ENCODE data around the gene NAT9.

Gene NAT9

GRCh38 chr17:74761419-74761818 is 14.7 kb downstream of the NAT9 start:
- DNase-seq (ENCODE audit: low spot score), result no peak

DNA sequence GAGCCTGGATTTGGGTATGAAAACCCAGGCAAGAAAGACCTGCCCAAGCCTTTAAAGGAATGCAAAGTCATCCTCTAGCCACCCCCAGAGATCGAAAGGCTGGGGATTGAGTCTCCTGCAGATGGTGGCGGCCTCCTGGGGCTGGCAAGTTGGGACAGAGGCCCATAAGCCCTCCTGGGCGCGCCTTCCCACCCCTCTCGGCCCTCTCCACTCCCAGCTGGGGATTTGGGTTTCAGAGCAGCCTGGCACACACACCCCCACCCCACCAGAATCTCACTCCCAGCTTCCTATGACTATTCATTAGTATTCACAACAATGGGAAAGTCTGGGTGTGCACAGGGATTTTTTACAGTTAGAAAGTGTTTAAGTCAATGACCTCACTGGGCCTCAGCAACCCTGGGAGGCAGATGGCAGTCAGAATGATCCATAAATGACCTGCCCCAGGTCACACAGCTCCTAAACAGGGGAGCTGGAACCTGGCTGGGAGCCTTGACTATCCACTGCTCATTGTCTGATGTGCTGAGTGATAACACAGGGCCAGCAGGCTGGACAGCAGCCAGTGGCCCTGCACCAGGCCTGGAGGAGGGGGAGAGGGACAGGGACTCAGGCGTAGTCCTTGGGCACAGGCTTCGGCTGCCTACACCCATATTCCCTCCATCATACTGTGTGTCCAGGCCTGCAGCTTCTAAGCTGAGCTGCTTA is 15.6 kb downstream of the NAT9 start:
- DNase-seq (ENCODE audit: low spot score), result no peak

GRCh38 chr17:74759941-74760340 is 16.2 kb downstream of the NAT9 start:
- no peak for DNase-seq (ENCODE audit: low spot score)

- no peak for DNase-seq (ENCODE audit: low spot score)
These were observed 16.8 kb downstream of the NAT9 start for GRCh38 chr17:74759243-74759801.

DNA sequence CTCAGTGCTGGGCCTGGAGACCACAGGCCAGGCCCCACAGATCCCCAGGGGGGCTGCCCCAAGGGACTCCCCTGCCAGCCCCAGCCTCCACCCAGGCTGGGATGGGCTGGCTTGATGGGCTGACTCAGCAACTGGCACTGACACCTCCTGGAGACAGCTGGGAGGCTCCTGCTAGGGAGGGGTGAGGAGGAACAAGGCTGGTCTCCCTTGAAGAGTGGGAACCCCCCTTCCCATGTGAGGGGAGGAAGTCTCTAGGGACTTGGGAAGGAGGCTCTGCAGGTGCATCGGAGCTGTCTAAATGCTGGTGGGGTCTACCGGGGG is 17.3 kb downstream of the NAT9 start:
- DNase-seq (ENCODE audit: low spot score), result no peak

- DNase-seq (ENCODE audit: low spot score), result no peak
These were observed 18.0 kb downstream of the NAT9 start for GRCh38 chr17:74757931-74758847.

DNA sequence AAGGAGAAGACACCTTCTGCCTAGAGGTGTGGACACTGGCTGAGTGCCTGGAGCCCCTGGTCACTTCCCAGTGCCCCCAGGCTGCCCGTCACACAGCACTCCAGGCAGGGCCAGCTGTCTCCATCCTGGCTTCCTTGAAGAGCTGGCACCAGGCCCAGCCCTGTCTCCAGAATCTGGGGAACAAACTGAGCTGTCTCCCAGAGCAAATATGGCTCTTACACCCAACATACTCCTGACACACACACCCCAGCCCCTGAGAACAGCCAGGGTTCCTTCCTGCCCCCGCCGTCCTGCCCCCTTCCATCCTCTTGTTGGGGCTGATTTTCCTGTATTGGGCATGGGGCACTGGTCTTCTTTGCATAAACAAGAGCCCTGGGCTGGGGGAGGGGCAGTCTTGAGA is 18.6 kb downstream of the NAT9 start:
- no peak for DNase-seq (ENCODE audit: low spot score)

DNA sequence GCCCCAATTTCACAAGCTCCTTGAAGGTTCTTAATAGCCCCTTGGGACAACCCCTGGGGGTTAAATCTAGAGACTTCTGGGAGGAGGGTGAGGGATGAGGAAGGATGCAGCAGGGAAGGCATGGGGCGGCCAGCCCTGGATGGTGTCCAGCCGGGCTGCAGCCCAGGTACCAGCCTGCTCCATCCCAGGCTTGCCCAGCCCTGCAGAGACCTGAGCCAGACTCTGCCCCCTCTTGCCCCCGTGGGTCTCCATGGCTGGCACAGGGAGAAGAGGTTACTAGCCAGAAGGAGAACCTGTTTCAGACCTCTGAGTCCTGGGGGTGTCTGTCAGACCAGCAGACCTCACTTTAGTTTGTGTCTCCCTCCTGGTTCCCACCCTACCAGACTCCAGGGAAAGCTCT is 19.3 kb downstream of the NAT9 start:
- no peak for DNase-seq (ENCODE audit: low spot score)

DNA sequence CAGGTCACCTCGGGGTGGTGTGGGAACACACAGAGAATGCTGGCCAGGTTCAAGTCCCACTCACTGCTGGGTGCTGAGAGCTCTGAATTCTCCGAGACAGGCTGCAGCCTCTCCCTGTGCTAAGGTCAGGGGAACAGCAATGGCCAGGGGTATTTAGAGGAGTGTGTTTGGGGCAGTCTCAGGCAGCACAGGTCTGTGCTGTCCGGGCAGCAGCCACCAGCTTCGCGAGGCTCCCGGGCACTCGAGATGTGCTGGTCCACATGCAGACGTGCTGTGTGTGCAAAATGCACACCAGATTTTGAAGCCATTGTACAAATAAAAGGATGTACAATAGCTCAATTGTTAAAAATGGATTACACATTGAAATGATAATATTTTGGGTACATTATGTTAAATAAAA is 20.6 kb downstream of the NAT9 start:
- DNase-seq (ENCODE audit: low spot score), result no peak

- DNase-seq (ENCODE audit: low spot score), result no peak
These were observed 21.3 kb downstream of the NAT9 start for GRCh38 chr17:74754832-74755231.

GRCh38 chr17:74752822-74753401 is 23.2 kb downstream of the NAT9 start:
- DNase-seq (ENCODE audit: low spot score), result no peak

DNA sequence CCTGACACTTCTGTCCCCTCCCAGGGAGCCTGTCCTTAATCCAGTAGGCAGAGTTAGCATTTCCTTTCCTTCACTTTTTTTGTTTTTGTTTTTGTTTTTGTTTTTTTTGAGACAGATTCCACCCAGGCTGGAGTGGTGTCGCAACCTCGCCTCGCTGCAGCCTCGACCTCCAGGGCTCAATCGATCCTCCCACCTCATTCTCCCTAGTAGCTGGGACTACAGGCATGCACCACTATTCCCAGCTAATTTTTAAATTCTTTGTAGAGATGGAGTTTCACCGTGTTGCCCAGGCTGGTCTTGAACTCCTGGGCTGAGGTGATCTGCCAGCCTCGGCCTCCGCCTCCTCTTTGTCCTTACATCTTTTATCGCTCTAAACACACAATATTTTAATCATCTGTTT is 23.7 kb downstream of the NAT9 start:
- DNase-seq (ENCODE audit: low spot score), result no peak

DNA sequence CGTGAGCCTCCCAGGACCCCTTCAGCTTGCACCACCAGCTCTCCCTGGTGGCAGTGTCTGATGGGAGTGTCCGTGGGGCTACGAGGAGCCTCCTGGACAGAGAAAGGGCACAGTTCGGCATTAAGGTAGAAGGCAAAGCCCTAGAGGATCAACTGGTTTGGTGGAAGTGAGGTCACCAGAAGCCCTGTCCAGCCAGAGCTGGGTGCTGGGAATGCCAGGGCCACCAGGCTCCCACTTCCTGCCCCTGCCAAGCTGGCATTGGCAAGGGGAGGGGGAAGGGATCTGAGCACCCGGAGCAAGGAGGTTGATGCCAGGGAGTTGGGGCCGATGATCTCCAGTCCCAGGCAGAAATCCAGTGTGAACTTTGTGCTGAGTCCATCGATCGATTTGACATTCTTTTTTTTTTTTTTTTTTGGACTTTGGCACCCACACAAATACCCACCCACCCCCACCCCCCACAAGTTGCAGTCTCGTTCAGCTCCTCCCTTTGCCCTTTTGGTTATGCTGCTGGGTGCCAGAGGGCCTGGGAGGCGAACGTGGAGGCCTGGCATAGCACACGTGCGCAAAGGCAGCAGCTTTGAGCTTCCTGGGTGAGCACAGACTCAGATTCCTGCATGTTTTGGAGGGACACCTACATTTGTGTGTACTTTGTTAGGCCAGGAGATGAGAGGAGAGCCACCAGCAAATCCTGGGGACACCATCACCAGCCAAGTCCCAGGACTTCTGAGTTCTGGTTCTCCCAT is 25.6 kb downstream of the NAT9 start:
- DNase-seq (ENCODE audit: low spot score), result no peak

- DNase-seq (ENCODE audit: low spot score), result no peak
These were observed 26.2 kb downstream of the NAT9 start for GRCh38 chr17:74750039-74750326.

DNA sequence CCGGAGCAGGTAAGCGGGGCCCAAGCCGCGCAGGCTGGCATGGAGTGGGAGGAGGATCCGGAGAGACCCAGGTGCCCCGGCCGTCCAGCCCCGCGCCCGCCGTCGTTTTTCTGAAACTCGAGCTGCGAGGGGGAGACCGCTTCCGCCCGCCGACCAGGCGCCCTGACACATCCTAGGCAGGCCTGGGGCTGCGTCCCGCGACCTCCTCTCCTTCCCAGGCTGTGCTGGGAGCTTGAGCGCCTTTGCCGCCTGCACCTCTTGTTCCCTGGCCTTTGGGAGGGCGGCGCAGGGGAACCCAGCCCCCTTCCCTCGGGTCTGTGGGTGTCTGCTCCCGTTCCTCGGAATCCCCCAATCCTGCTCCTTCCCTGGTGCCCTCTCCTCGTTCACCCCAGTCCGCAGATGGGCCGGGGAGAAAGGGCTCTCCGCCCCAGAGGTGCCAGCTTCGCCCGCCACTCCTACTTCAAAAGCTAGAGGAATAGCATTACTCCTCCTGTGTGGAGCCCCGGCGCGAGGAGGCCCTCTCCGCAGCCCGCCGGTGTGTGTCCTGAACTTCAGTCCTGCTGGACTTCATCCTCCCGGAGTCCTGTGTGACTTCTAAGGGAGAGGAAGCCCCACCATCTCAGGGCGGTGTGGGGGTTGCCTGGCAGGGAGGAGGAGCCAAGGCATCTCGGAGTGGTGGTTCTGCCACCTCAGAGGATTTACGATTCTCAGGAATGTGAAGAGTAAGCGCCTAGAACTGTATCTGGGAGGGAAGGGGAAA is 26.7 kb downstream of the NAT9 start:
- no peak for DNase-seq (ENCODE audit: low spot score)

GRCh38 chr17:74748529-74749278 is 27.4 kb downstream of the NAT9 start, which contains the start of gene NHERF1:
Gene NHERF1 (plus strand): TSS chr17:74748628. CDS start chr17:74748847, 219 bp downstream.
- DNase-seq (ENCODE audit: low spot score), result peak; percentile 86

DNA sequence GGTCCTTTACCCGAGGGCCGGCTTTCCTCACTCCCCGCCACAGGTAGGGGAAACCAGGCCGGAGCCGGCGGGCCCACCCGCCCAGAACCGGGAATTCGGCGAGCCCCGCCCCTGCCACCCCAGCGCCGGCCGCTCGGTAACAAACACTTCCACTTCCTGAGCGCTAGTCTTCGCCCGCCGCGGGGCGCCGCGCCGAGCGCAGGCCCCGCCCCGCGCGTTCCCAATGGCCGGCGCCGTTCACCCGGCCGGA is 27.9 kb downstream of the NAT9 start:
- DNase-seq (ENCODE audit: low spot score), result no peak

DNA sequence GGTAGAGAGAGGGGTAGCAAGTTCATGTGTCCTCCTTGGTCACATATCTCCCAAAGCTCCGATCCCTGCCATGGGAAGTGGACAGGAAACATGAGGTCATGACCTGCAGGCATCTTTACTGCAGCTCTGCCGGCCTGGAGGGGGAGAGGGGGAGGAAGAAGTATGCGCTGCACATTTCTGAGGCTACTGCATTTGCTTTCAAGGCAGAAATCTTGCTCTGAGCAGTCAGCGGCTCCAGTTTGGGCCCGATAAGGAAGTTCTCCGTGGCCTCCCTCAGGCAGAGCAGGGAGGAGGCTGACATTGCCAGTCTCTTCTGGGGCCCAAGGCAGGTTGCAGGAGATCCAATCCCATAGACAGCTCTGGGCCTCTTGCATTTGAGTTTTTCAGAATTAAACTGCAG is 29.2 kb downstream of the NAT9 start:
- DNase-seq (ENCODE audit: low spot score), result no peak

- DNase-seq (ENCODE audit: low spot score), result no peak
These were observed 29.8 kb downstream of the NAT9 start for GRCh38 chr17:74746376-74746775.

DNA sequence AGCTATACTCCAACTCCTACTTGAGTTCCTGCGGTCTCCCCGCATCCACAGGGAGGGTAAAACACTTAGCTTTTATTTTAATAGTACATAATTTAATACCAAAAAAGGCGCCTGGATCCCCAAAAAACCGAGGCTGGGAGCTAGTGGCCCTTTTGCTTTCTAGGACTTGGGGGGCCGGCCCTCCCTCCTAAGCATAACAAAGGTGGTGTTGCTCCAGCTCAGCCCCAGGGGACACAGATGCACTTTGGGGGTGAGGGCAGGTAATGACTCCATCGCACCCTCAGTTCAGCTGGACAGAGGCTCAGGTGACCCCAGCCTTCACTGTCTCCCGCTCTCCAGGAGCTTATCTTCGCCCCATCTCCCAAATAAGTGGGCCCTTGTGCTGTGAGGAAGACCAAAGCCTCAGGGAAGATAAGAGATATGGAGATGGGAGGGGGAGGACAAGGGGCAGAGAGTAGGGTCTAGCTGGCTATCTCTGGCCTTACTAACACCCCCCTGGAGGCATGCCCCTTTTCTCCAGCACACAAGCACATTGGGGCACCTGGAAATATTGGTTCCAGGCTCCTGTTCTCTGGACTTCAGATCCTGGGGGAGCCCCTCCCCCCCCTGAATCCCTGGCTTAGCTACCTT is 30.5 kb downstream of the NAT9 start:
- no peak for DNase-seq (ENCODE audit: low spot score)
